SU-DHL-6 (cell line): ENCODE measurements around the gene CENPU.

Experiments used
- EZH2phosphoT487 ChIP-seq: fragments of 200-600 bp; sonication (generic), shearing (Covaris generic); conservative IDR thresholded peaks from 2 replicates; pipeline ENCODE4 v1.6.1; 2018; ENCODE audit warnings: mild to moderate bottlenecking, antibody characterized with exemption, low read length, moderate library complexity, mixed read lengths
- TF ChIP-seq, protein P1 (sequence below): fragments of 200-600 bp; sonication (generic); IDR thresholded peaks from one replicate; pipeline ENCODE4 v1.5.1; 2017; ENCODE audit warnings: antibody characterized with exemption, mild to moderate bottlenecking, low read length, moderate library complexity; ENCODE audit not compliant: insufficient read depth, poor library complexity, severe bottlenecking

DNA sequence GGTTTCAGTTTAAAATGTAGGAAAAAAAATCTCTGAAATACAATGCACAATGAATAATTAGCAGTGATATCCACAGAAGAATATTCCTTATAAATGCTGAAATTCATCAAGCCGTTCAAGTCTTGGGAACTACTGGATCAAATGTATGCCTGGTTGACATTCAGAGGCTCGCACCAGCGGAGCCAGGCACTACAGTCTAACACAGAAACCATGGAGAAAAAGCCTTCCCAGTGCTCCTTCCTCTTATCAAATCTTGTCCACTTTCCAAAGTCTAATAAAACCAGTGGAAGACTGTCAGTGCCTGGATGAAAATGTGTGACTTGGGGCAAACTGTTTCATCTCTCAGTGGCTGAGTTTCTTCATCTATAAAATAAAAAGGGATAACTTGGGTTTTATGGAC lies 35.9 kb downstream of the CENPU start:
- TF ChIP-seq, protein P1, sequence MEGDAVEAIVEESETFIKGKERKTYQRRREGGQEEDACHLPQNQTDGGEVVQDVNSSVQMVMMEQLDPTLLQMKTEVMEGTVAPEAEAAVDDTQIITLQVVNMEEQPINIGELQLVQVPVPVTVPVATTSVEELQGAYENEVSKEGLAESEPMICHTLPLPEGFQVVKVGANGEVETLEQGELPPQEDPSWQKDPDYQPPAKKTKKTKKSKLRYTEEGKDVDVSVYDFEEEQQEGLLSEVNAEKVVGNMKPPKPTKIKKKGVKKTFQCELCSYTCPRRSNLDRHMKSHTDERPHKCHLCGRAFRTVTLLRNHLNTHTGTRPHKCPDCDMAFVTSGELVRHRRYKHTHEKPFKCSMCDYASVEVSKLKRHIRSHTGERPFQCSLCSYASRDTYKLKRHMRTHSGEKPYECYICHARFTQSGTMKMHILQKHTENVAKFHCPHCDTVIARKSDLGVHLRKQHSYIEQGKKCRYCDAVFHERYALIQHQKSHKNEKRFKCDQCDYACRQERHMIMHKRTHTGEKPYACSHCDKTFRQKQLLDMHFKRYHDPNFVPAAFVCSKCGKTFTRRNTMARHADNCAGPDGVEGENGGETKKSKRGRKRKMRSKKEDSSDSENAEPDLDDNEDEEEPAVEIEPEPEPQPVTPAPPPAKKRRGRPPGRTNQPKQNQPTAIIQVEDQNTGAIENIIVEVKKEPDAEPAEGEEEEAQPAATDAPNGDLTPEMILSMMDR = no peak
- no peak for TF ChIP-seq EZH2phosphoT487
